SU-DHL-6 (cell line): ENCODE measurements around the gene TMEM11.

ENCODE experiments used
- CTCF ChIP-seq: fragments of 200-600 bp; sonication (generic); IDR thresholded peaks from one replicate; pipeline ENCODE4 v1.5.1; 2017; ENCODE audit warnings: antibody characterized with exemption, mild to moderate bottlenecking, low read length, moderate library complexity; ENCODE audit not compliant: insufficient read depth, poor library complexity, severe bottlenecking
- EZH2phosphoT487 ChIP-seq: fragments of 200-600 bp; sonication (generic), shearing (Covaris generic); conservative IDR thresholded peaks from 2 replicates; pipeline ENCODE4 v1.6.1; 2018; ENCODE audit warnings: mild to moderate bottlenecking, antibody characterized with exemption, low read length, moderate library complexity, mixed read lengths

DNA sequence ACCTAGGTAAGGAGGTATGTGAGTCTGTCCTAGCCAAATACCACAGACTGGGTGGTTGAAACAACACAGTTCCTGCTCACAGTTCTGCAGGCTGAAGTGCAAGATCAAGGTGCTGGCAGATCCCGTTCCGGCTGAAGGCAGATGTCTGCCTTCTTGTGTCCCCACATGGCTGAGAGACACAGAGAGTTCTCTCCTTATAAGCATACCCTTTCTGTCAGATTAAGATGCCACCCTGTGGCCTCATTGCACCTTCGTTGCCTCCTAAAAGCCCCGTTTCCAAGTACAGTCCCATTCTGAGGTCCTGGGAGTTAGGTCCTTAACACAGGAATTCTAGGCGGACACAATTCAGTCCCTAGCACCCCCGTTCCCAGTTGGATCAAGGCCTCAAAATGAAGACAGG lies 9.1 kb upstream of the TMEM11 start:
- TF ChIP-seq CTCF (no peak), EZH2phosphoT487 (no peak)
